HAP-1 (cell line): Measurements from ENCODE around the gene DAZL.

Experiments
- DNase-seq, 2 experiments: peaks; one replicate each; pipeline ENCODE4 v3.0.0-alpha.2; 2016 to 2020; ENCODE audit warnings: low spot score in 2 of 2
- H3K27me3 ChIP-seq: fragments of 250-450 bp; sonication (Bioruptor Pico); 2 replicates; pipeline ENCODE4 v1.5.1; 2020; ENCODE audit warnings: low read depth, mild to moderate bottlenecking, moderate library complexity
- H3K36me3 ChIP-seq: fragments of 250-450 bp; sonication (Bioruptor Pico); replicated peaks from 2 replicates; pipeline ENCODE4 v1.5.1; 2020; ENCODE audit warnings: mild to moderate bottlenecking
- H3K4me1 ChIP-seq: fragments of 250-450 bp; sonication (Bioruptor Pico); 2 replicates; pipeline ENCODE4 v1.5.1; 2020; ENCODE audit warnings: mild to moderate bottlenecking
- H3K4me3 ChIP-seq: fragments of 250-450 bp; sonication (Bioruptor Pico); 2 replicates; pipeline ENCODE4 v1.5.1; 2020; ENCODE audit warnings: mild to moderate bottlenecking, moderate library complexity
- H3K9me3 ChIP-seq: fragments of 250-450 bp; sonication (Bioruptor Pico); 2 replicates; pipeline ENCODE4 v1.5.1; 2020; ENCODE audit warnings: mild to moderate bottlenecking, moderate library complexity
- in situ Hi-C: fragments of 300-500 bp; cut with MboI; formaldehyde crosslinking; loops from 3 replicates; pipeline ENCODE4 v1.14.3; 2020; ENCODE audit warnings: low sequenced_read_pairs, inconsistent platforms, mixed read lengths

Gene DAZL

DNA sequence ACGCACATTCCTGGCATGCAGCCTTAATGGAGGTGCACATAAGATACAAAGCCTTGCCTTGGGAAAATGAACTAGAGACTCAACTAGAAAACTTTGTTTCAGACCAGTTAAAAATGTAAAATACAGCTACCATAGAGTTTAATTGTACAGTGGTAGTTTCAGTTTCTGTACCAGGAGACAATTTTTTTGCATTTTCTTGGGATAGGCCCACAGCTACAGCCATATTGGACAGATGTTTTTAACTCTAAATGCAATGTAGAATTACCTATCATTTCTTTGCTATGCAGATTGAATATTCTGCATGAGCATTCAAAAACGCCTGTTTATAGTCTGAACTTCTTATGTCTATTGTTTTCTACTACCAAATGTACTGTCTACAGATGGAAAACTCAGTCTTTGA, 20.3 kb downstream of the DAZL start:
- in situ Hi-C loops: no loop called here
- peaks cover under 1% of the 10 kb centered on the region for H3K4me1 ChIP-seq

DNA sequence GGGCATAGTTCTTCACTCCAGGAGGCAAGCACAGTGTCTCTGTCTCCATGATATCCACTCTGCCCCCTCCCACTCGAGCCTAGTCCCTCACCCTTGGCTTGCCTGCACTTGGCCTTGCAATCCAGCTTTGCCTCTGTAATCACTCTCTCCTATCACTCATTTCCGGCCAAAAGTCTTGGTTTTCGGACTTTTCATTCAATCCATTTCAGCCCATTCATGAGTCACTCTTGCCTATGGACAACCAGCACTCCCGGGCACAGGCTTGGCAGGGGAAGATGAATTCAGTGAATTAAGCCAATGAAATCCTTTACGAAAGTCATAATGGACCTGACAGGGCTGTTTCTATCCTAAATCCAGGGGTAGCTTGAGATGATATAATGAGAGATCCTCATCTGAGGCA, 21.7 kb downstream of the DAZL start:
- no peaks in the 10 kb centered on the region; the same call in 1 of the 2 replicates for H3K27me3 ChIP-seq
- H3K9me3 ChIP-seq: no peaks in the 10 kb centered on the region
- no peak for DNase-seq
- in situ Hi-C loops: no loop called here
- H3K4me1 ChIP-seq: no peaks in the 10 kb centered on the region; the same call in 1 of the 2 replicates
- no peak overlapping the region for H3K4me3 ChIP-seq
- no peaks in the 10 kb centered on the region for H3K36me3 ChIP-seq

More for the DNA sequence above, 20.3 kb downstream of the DAZL start:
- no peaks in the 10 kb centered on the region for H3K27me3 ChIP-seq
- no peak for DNase-seq
- H3K36me3 ChIP-seq: no peaks in the 10 kb centered on the region
- no peaks in the 10 kb centered on the region for H3K9me3 ChIP-seq
- no peak overlapping the region for H3K4me3 ChIP-seq

DNA sequence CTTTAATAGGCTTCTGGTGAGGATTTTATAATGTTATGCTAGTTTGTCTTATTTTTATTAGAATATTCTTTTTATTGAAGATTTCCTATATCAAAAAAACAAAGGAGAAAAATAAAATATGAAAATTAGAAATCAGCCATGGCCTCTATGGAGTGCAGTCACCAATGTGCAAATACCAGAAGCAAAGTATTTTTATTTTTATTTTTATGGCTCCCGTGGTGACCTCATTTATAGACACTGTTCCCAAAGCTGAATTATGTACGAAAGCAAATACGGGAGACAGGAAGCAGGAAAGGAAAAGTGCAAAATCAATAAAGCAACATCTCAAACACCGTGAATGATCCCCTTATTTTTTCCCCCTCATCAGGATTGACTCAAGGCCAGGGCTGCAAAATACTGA, 35.1 kb downstream of the DAZL start:
- Histone ChIP-seq H3K4me3 (no peak overlapping the region), H3K27me3 (no peaks in the 10 kb centered on the region), H3K9me3 (no peaks in the 10 kb centered on the region), H3K4me1 (no peaks in the 10 kb centered on the region), H3K36me3 (no peaks in the 10 kb centered on the region)
- in situ Hi-C loops: no loop called here
- no peak for DNase-seq

DNA sequence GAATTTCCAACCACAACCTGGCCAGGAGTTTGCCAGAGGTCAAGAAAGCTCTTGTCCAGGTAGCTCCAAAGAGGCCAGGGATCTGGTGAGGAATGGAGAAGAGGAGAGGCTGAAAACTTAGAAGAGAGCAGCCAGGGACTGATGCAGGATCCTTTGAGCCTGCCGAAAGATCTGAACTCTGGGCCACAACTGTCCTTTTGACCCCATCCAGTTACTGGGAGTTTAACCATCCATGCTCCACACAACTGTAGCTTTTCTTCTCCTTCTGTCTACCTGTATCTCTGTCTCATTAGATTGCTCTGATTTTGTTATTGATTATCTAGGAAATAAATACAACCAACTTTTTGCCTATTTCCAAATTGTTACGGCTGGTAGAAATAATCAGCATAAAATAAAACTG, 36.7 kb downstream of the DAZL start:
- Histone ChIP-seq H3K36me3 (no peaks in the 10 kb centered on the region), H3K27me3 (no peaks in the 10 kb centered on the region), H3K4me1 (no peaks in the 10 kb centered on the region), H3K4me3 (no peak overlapping the region), H3K9me3 (no peaks in the 10 kb centered on the region)
- in situ Hi-C loops: no loop called here
- DNase-seq: no peak

DNA sequence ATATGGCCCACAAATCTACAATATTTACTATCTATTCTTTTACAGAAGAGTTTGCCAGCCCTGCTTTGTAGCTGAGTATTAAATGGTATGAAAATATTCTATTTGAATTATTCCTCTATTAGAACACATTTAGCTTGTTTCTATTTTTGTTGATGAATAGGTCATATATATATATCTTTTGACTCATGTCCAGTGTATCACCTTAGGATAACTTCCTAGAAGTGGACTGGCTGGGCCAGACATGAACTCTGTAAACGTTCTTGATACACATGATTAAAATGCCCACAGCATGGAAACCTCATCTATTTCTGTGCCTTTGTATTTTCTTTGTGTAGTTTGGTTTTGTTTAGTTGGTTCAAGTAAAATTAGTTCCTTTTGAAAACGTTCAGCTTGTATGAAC, 37.1 kb downstream of the DAZL start:
- Histone ChIP-seq H3K9me3 (no peaks in the 10 kb centered on the region), H3K4me3 (no peak overlapping the region), H3K27me3 (no peaks in the 10 kb centered on the region), H3K4me1 (no peaks in the 10 kb centered on the region), H3K36me3 (no peaks in the 10 kb centered on the region)
- no peak for DNase-seq
- in situ Hi-C loops: no loop called here

DNA sequence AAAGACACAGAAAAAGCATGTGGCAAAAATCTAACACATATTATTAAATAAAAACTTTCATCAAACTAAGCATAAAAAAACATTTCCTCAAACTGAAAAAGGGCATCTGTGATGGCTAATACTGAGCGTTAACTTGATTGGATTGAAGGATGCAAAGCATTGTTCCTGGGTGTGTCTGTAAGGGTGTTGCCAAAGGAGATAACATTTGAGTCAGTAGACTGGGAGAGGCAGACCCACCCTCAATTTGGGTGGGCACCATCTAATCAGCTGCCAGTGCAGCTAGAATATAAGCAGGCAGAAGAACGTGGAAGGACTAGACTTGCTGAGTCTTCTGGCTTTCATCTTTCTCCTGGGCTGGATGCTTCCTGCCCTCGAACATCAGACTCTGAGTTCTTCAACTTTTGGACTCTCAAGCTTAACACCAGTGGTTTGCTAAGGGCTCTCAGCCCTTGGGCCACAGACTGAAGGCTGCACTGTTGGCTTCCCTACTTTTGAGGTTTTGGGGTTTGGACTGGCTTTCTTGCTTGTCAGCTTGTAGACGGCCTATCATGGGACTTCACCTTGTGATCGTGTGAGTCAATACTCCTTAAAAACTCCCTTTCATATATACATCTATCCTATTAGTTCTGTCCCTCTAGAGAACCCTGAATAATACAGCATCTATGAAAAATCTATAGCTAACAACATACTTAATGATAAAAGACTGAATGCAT, 45.4 kb downstream of the DAZL start:
- no peaks in the 10 kb centered on the region for H3K36me3 ChIP-seq
- no peaks in the 10 kb centered on the region for H3K27me3 ChIP-seq
- in situ Hi-C loops: no loop called here
- no peaks in the 10 kb centered on the region for H3K4me1 ChIP-seq
- DNase-seq: no peak
- H3K4me3 ChIP-seq: no peak overlapping the region
- no peaks in the 10 kb centered on the region for H3K9me3 ChIP-seq

DNA sequence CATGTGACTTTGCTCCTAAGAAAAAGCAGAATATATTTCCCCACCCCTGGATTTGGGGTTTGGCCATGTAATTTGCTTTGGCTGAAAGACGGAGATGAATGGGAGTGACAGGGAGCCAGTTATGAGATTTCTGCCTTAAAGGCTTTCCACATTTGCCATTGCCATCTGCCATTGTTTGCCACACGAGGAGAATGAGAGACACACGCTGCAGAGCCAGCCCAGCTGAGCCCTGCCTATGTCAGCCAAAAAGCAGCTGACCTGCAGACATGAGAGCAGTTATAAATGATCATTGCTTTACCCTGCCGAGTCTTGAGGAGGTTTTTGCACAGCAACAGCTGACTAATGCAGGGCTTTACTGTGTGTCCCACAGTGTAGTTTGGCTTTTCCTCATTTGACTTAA, 51.1 kb downstream of the DAZL start:
- no peak for DNase-seq
- H3K27me3 ChIP-seq: no peaks in the 10 kb centered on the region; the same call in 1 of the 2 replicates
- no peaks in the 10 kb centered on the region for H3K36me3 ChIP-seq
- in situ Hi-C loops: loop anchor here (5.0 kb wide), 1 partner anchor 267 kb away; no protein-coding TSS in a partner anchor
- no peaks in the 10 kb centered on the region for H3K4me1 ChIP-seq
- no peak overlapping the region for H3K4me3 ChIP-seq
- H3K9me3 ChIP-seq: no peaks in the 10 kb centered on the region

DNA sequence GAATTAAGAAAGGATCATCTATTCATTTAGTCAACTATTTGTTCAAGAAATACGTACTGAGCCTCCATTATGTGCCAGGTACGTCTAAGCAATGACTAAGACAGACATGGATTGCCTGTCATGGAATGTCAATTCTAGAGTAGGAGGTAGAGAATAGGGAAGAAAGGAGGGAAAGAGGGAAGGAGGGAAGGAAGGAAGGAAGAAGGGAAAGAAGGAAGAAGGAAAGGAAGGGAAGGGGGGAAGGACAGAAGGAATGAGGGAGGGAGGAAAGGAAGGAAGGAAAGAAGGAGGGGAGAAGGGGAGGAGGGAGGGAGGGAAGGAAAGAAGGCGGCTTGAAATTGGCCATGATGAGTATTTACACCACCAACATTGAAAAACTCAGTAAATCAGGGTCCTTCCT, 52.5 kb downstream of the DAZL start:
- in situ Hi-C loops: loop anchor here (5.0 kb wide), 1 partner anchor 265 kb away; no protein-coding TSS in a partner anchor
- no peak for DNase-seq

DNA sequence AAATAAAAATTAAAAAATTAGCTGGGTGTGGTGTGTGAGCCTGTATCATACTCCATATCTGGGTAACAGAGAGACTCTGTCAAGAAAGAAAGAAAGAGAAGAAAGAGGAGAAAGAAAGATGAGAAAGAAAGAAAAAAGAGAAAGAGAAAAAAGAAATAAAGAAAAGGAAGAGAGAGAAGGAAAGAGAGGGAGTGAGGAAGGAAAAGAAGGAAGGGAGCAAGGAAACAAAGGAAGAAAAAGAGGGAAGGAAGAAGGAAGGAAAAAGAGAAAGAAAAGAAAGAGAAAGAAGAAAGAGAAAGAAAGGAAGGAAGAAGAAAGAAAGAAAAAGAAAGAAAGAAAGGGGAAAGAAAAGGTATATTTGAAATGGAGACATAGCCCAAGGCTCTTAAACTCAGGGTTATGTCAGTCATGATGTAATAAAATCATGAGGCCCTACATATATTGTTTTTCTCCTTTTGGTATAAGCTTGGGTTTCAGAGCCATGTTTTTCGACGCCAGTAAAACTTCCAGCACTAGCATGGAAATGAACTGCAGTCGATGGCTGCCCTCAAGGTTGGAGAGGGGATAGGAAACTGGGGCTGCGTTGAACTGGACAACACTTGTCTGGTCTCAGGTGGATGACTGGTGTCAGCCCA, 53.8 kb downstream of the DAZL start:
- Histone ChIP-seq H3K9me3 (no peaks in the 10 kb centered on the region), H3K27me3 (no peaks in the 10 kb centered on the region; the same call in 1 of the 2 replicates), H3K4me3 (no peak overlapping the region), H3K4me1 (peaks cover 11% of the 10 kb centered on the region), H3K36me3 (no peaks in the 10 kb centered on the region)
- in situ Hi-C loops: loop anchor here (5.0 kb wide), 1 partner anchor 264 kb away; no protein-coding TSS in a partner anchor
- no peak for DNase-seq

More for the DNA sequence above, 52.5 kb downstream of the DAZL start:
- H3K27me3 ChIP-seq: no peaks in the 10 kb centered on the region; the same call in 1 of the 2 replicates
- H3K9me3 ChIP-seq: no peaks in the 10 kb centered on the region
- H3K4me1 ChIP-seq: no peaks in the 10 kb centered on the region
- no peaks in the 10 kb centered on the region for H3K36me3 ChIP-seq
- H3K4me3 ChIP-seq: no peak overlapping the region

DNA sequence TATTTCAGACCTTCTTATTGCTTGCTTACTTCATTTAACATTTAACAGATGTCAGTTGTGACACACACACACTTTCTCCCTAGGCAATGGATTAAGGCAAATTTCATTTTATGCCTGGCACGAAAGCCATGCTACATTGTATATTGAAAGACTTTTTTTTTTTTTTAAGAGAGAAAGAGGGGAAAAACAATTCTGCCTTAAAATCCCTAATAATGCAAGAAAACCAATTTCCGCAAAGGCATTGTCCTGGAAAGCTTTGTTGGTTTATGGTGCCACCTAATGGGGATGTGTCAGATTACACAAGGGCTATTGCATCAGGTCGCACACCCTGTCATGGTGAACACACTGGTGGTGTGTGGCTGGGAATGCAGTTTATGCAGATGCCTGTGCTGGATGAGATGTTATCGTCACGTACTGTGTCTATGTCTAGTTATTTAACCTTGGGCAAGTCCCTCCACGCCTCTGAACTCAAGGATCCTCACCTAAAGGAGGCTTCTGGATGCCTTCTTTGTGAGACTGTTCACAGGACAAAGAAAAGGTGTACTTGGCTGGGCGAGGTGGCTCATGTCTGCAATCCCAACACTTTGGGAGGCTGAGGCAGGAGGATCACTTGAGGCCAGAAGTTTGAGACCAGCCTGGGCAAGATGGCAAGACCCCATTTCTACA, 54.4 kb downstream of the DAZL start:
- H3K9me3 ChIP-seq: no peaks in the 10 kb centered on the region
- H3K36me3 ChIP-seq: no peaks in the 10 kb centered on the region
- peak; percentile 83 to 85 for DNase-seq
- no peaks in the 10 kb centered on the region; the same call in 1 of the 2 replicates for H3K27me3 ChIP-seq
- H3K4me3 ChIP-seq: no peak overlapping the region
- in situ Hi-C loops: loop anchor here (5.0 kb wide), 1 partner anchor 264 kb away; no protein-coding TSS in a partner anchor
- peaks cover 11% of the 10 kb centered on the region for H3K4me1 ChIP-seq

DNA sequence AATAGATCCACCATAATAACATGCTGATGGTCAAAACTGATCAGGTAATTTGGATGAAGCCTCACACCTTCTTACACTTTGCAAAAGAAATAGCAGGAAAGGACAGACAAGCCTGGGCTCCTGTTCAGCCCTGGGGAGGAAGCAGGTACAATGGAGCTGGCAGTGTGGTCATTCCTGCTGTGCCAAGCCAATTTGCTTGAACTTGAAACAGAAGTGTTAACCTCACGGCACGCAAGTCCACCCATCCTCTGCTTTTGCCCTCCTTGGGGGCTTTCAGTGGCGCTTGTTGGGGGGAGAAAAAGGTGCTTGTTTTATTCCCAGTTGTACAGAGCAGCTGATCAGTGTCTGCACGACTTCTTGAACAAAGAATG, 54.9 kb downstream of the DAZL start:
- in situ Hi-C loops: loop anchor here (5.0 kb wide), 1 partner anchor 263 kb away; no protein-coding TSS in a partner anchor
- Histone ChIP-seq H3K27me3 (no peaks in the 10 kb centered on the region; the same call in 1 of the 2 replicates), H3K4me3 (no peak overlapping the region), H3K36me3 (no peaks in the 10 kb centered on the region), H3K4me1 (peaks cover 11% of the 10 kb centered on the region), H3K9me3 (no peaks in the 10 kb centered on the region)
- DNase-seq: no peak

DNA sequence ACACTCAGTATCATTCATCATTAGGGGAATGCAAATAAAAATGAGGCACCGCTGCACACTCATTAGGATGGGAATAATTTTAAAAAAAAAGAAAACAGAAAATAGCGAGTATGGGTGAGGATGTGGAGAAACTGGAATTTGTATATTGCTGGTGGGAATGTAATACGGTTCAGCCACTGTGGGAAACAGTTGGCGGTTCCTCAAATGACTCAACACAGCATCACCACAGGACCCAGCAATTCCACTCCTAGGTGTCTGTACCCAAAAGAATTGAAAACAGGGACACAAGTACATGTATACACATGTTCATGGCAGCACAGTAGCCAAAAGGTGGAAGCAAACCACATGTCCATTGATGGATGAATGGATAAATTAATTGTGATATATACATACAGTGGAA, 56.5 kb downstream of the DAZL start:
- in situ Hi-C loops: no loop called here
- Histone ChIP-seq H3K4me3 (no peak overlapping the region), H3K27me3 (peaks cover 13% of the 10 kb centered on the region), H3K36me3 (no peaks in the 10 kb centered on the region), H3K4me1 (peaks cover 11% of the 10 kb centered on the region), H3K9me3 (no peaks in the 10 kb centered on the region)
- no peak for DNase-seq

DNA sequence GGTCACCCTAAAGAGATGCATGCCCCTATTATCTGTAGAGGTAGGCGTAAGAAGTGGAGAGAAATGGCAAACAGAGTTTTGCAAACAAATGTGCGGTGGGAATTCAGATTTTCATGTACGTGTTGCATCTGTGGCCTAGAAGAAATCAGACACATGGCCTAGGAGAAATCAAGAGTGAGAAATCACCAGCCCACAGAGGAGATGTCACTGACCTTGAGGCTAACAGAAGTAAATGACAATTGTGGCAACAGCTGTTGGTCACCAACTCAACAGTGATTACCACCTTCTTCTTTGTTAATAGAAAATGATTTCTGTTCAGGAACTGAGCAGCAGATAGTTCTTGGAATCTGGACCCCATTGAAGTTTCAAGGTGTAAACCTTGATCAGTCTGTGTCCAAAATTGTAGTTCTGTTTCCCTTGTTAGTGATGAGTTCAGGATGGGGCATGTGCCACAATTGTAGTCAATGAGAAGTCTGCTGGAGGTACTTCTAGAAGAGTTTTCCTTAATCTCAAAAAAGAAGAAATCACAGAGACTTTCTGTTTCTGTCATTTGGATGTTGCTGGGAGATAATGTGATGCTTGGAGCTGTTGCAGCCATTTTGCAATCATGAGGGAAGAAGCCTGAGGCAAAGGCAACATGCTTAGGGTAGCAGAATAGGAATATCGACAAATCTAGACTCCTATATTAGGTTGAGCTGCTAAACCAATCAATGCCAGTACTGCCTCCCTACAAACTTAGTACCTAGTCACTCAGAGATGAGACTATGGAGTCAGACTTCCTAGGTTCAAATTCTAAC, 57.5 kb downstream of the DAZL start:
- no peak for DNase-seq
- peaks cover 23% of the 10 kb centered on the region for H3K27me3 ChIP-seq
- no peaks in the 10 kb centered on the region for H3K9me3 ChIP-seq
- in situ Hi-C loops: no loop called here
- no peak overlapping the region for H3K4me3 ChIP-seq
- peaks cover 11% of the 10 kb centered on the region for H3K4me1 ChIP-seq
- no peaks in the 10 kb centered on the region for H3K36me3 ChIP-seq
